WTC11 (cell line): Measurements from ENCODE around the gene CISH. TPM values are rescaled to one million over a fixed set of nuclear protein-coding genes. Genes with fewer than 3 reads are reported as not detected.

Experiments
- ATAC-seq: fragments of 200-7000 bp; cut with Tn5 transposase; 2 replicates; pipeline ENCODE4 v1.10.0; 2021; ENCODE audit warnings: mild to moderate bottlenecking, moderate library complexity
- CTCF ChIA-PET: fragments of 300-600 bp; sonication (Branson Sonifier 250); formaldehyde crosslinking; loops from one replicate; lab custom pipeline; 2021; ENCODE audit warnings: antibody characterized with exemption; lab: Charles Lee
- POLR2A ChIA-PET: fragments of 350-600 bp; sonication (Branson Sonifier 250); formaldehyde crosslinking; loops from one replicate; lab custom pipeline; 2021; ENCODE audit warnings: antibody characterized with exemption; lab: Charles Lee
- DNase-seq: peaks from one replicate; pipeline ENCODE4 v3.0.0; 2021; ENCODE audit warnings: low spot score
- H3K27ac Mint-ChIP-seq: 2 replicates; pipeline ENCODE4 v1.8.0; 2021; ENCODE audit warnings: mixed read lengths
- H3K27me3 Mint-ChIP-seq: 2 replicates; pipeline ENCODE4 v1.8.0; 2021; ENCODE audit warnings: low read depth, mild to moderate bottlenecking, moderate library complexity, mixed read lengths
- H3K36me3 Mint-ChIP-seq: 2 replicates; pipeline ENCODE4 v1.8.0; 2021; ENCODE audit warnings: mixed read lengths
- H3K4me1 Mint-ChIP-seq: 2 replicates; pipeline ENCODE4 v1.8.0; 2022; ENCODE audit warnings: mixed read lengths
- H3K4me3 Mint-ChIP-seq: 2 replicates; pipeline ENCODE4 v1.8.0; 2021; ENCODE audit warnings: mild to moderate bottlenecking, moderate library complexity, mixed read lengths
- H3K9me3 Mint-ChIP-seq: 2 replicates; pipeline ENCODE4 v1.8.0; 2021; ENCODE audit warnings: mixed read lengths
- ATF2 ChIP-seq: sonication (generic); formaldehyde crosslinking; IDR thresholded peaks from 2 replicates; pipeline ENCODE4 v1.8.1; 2022; ENCODE audit warnings: low read depth, missing genetic modification reagents, borderline replicate concordance
- ATF3 ChIP-seq: sonication (generic); formaldehyde crosslinking; conservative IDR thresholded peaks from 2 replicates; pipeline ENCODE4 v1.8.1; 2022; ENCODE audit warnings: mild to moderate bottlenecking, missing genetic modification reagents
- ATF6 ChIP-seq: sonication (generic); formaldehyde crosslinking; IDR thresholded peaks from 2 replicates; pipeline ENCODE4 v1.8.1; 2023; ENCODE audit warnings: mild to moderate bottlenecking, missing genetic modification reagents
- GABPB1 ChIP-seq: sonication (generic); formaldehyde crosslinking; IDR thresholded peaks from 2 replicates; pipeline ENCODE4 v1.8.1; 2023; ENCODE audit warnings: mild to moderate bottlenecking, missing genetic modification reagents
- GRHL2 ChIP-seq: fragments of 250-450 bp; sonication (Bioruptor Pico); IDR thresholded peaks from 2 replicates; pipeline ENCODE4 v1.8.0; 2022; ENCODE audit warnings: mild to moderate bottlenecking, moderate library complexity; ENCODE audit not compliant: insufficient replicate concordance, severe bottlenecking
- GTF2I ChIP-seq: fragments of 250-450 bp; sonication (Bioruptor Pico); conservative IDR thresholded peaks from 2 replicates; pipeline ENCODE4 v1.4.0; 2021; ENCODE audit warnings: mild to moderate bottlenecking
- HMGA2 ChIP-seq: fragments of 250-450 bp; sonication (Bioruptor Pico); IDR thresholded peaks from 2 replicates; pipeline ENCODE4 v1.4.0; 2021; ENCODE audit warnings: mild to moderate bottlenecking, moderate library complexity
- IRF1 ChIP-seq: sonication (generic); formaldehyde crosslinking; IDR thresholded peaks from 2 replicates; pipeline ENCODE4 v1.8.0; 2023; ENCODE audit warnings: missing genetic modification reagents
- MYBL2 ChIP-seq: sonication (generic); formaldehyde crosslinking; IDR thresholded peaks from 2 replicates; pipeline ENCODE4 v1.8.1; 2023; ENCODE audit warnings: mild to moderate bottlenecking, moderate library complexity, missing genetic modification reagents
- NR2C2 ChIP-seq: sonication (generic); formaldehyde crosslinking; IDR thresholded peaks from 2 replicates; pipeline ENCODE4 v1.8.0; 2022; ENCODE audit warnings: mild to moderate bottlenecking, missing genetic modification reagents
- PREB ChIP-seq: sonication (generic); formaldehyde crosslinking; IDR thresholded peaks from 2 replicates; pipeline ENCODE4 v1.8.1; 2022; ENCODE audit warnings: mild to moderate bottlenecking, missing genetic modification reagents, moderate library complexity, borderline replicate concordance
- RELA ChIP-seq: sonication (generic); formaldehyde crosslinking; IDR thresholded peaks from 2 replicates; pipeline ENCODE4 v1.8.1; 2022; ENCODE audit warnings: missing genetic modification reagents, mild to moderate bottlenecking, borderline replicate concordance
- SMAD3 ChIP-seq: sonication (generic); formaldehyde crosslinking; IDR thresholded peaks from 2 replicates; pipeline ENCODE4 v1.8.0; 2022; ENCODE audit warnings: missing genetic modification reagents, mild to moderate bottlenecking, borderline replicate concordance
- TP53 ChIP-seq: sonication (generic); formaldehyde crosslinking; IDR thresholded peaks from 2 replicates; pipeline ENCODE4 v1.8.1; 2023; ENCODE audit warnings: mild to moderate bottlenecking, missing genetic modification reagents
- USF2 ChIP-seq: sonication (generic); formaldehyde crosslinking; IDR thresholded peaks from 2 replicates; pipeline ENCODE4 v1.8.1; 2023; ENCODE audit warnings: mild to moderate bottlenecking, missing genetic modification reagents, moderate library complexity
- ZBTB21 ChIP-seq: sonication (generic); formaldehyde crosslinking; IDR thresholded peaks from 2 replicates; pipeline ENCODE4 v1.8.1; 2023; ENCODE audit warnings: mild to moderate bottlenecking, missing genetic modification reagents, borderline replicate concordance
- ZBTB43 ChIP-seq: sonication (generic); formaldehyde crosslinking; IDR thresholded peaks from 2 replicates; pipeline ENCODE4 v1.8.1; 2023; ENCODE audit warnings: mild to moderate bottlenecking, missing genetic modification reagents
- ZNF219 ChIP-seq: sonication (generic); formaldehyde crosslinking; IDR thresholded peaks from 2 replicates; pipeline ENCODE4 v1.8.0; 2023; ENCODE audit warnings: missing genetic modification reagents, mild to moderate bottlenecking, borderline replicate concordance
- ZNF232 ChIP-seq: sonication (generic); formaldehyde crosslinking; IDR thresholded peaks from 2 replicates; pipeline ENCODE4 v1.8.0; 2022; ENCODE audit warnings: mild to moderate bottlenecking, missing genetic modification reagents
- ZNF317 ChIP-seq: sonication (generic); formaldehyde crosslinking; IDR thresholded peaks from 2 replicates; pipeline ENCODE4 v1.8.1; 2023; ENCODE audit warnings: low read depth, mild to moderate bottlenecking, moderate library complexity, missing genetic modification reagents, borderline replicate concordance
- ZNF396 ChIP-seq: fragments of 250-450 bp; sonication (Bioruptor Pico); IDR thresholded peaks from 2 replicates; pipeline ENCODE4 v1.8.0; 2021; ENCODE audit warnings: mild to moderate bottlenecking, moderate library complexity, borderline replicate concordance
- ZNF425 ChIP-seq: fragments of 250-450 bp; sonication (Bioruptor Pico); conservative IDR thresholded peaks from 2 replicates; pipeline ENCODE4 v1.9.0; 2021; ENCODE audit warnings: mild to moderate bottlenecking
- ZNF671 ChIP-seq: fragments of 250-450 bp; sonication (Bioruptor Pico); IDR thresholded peaks from 2 replicates; pipeline ENCODE4 v1.8.0; 2021; ENCODE audit warnings: mild to moderate bottlenecking
- total RNA-seq: library from RNA; stranded (reverse); gene quantifications from 3 replicates; pipeline ENCODE4 v1.2.3, GENCODE V29; 2021

The CISH gene
- total RNA-seq, 1 experiment from 2014 or later: 2.4 TPM

GRCh38 chr3:50649451-50649931 is 37.9 kb upstream of the CISH start:
- Mint-ChIP-seq H3K4me1 (peaks cover 26% of the 10 kb centered on the region), H3K27ac (no peak overlapping the region), H3K4me3 (no peak overlapping the region), H3K27me3 (no peaks in the 10 kb centered on the region), H3K36me3 (peaks cover under 1% of the 10 kb centered on the region; the same call in 1 of the 2 replicates), H3K9me3 (no peaks in the 10 kb centered on the region)
- ATAC-seq: no peak
- no peak for DNase-seq
- TF ChIP-seq ZNF671 (CRISPR knock-in tag): no peak
- 0 out of 2 replicates have a peak, but pooled peaks have one; percentile 50 for TF ChIP-seq ZNF219
- no peak for TF ChIP-seq USF2 (CRISPR knock-in tag)
- no peak for TF ChIP-seq GABPB1 (CRISPR knock-in tag)
- TF ChIP-seq ATF3 (CRISPR knock-in tag): no peak
- 0 out of 2 replicates have a peak, but pooled peaks have one; percentile 34 for TF ChIP-seq ZNF317
- ChIA-PET POLR2A (interaction anchor here (0.6 to 1.4 kb wide), 3 partner anchors 21 to 156 kb away, joined by 3 to 5 read pairs (median 3); partner anchors contain the start of gene MAPKAPK3), CTCF (interaction anchor here (0.5 to 9.1 kb wide), 6 partner anchors 13 to 441 kb away, joined by 3 to 202 read pairs (median 4); partner anchors contain the start of genes CISH and MAPKAPK3)

GRCh38 chr3:50648944-50649343 is 37.4 kb upstream of the CISH start:
- H3K27ac Mint-ChIP-seq: no peak overlapping the region
- no peaks in the 10 kb centered on the region for H3K27me3 Mint-ChIP-seq
- TF ChIP-seq RELA (CRISPR knock-in tag): no peak
- no peak for TF ChIP-seq TP53 (CRISPR knock-in tag)
- no peak for TF ChIP-seq ATF6 (CRISPR knock-in tag)
- TF ChIP-seq ATF2: no peak
- TF ChIP-seq ZBTB21: no peak
- TF ChIP-seq ZNF425: no peak
- no peak for TF ChIP-seq ZNF232 (CRISPR knock-in tag)
- no peak for TF ChIP-seq GRHL2 (CRISPR knock-in tag)
- no peak for TF ChIP-seq GTF2I (CRISPR knock-in tag)
- TF ChIP-seq HMGA2 (CRISPR knock-in tag): no peak
- no peak for TF ChIP-seq IRF1
- no peak for TF ChIP-seq ZBTB43
- TF ChIP-seq ZNF396 (CRISPR knock-in tag): no peak
- TF ChIP-seq SMAD3 (CRISPR knock-in tag): no peak
- TF ChIP-seq NR2C2: no peak
- TF ChIP-seq PREB (CRISPR knock-in tag): no peak
- no peak for TF ChIP-seq MYBL2 (CRISPR knock-in tag)

More at GRCh38 chr3:50648944-50649343, 37.4 kb upstream of the CISH start:
- POLR2A ChIA-PET: interaction anchor here (1.3 to 1.4 kb wide), 2 partner anchors 21 to 32 kb away, joined by 3 to 5 read pairs; partner anchors contain the start of gene MAPKAPK3
- H3K4me1 Mint-ChIP-seq: peaks cover 26% of the 10 kb centered on the region
- H3K4me3 Mint-ChIP-seq: no peak overlapping the region
- H3K9me3 Mint-ChIP-seq: no peaks in the 10 kb centered on the region
- peaks cover 4% of the 10 kb centered on the region; the same call in 1 of the 2 replicates for H3K36me3 Mint-ChIP-seq
- DNase-seq (no peak), ATAC-seq (no peak)
- CTCF ChIA-PET: interaction anchor here (0.5 to 9.1 kb wide), 7 partner anchors 12 to 452 kb away, joined by 3 to 202 read pairs (median 3); partner anchors contain the start of genes CISH and MAPKAPK3
